ENCODE measurements around the gene DHX35.

Gene DHX35

DNA sequence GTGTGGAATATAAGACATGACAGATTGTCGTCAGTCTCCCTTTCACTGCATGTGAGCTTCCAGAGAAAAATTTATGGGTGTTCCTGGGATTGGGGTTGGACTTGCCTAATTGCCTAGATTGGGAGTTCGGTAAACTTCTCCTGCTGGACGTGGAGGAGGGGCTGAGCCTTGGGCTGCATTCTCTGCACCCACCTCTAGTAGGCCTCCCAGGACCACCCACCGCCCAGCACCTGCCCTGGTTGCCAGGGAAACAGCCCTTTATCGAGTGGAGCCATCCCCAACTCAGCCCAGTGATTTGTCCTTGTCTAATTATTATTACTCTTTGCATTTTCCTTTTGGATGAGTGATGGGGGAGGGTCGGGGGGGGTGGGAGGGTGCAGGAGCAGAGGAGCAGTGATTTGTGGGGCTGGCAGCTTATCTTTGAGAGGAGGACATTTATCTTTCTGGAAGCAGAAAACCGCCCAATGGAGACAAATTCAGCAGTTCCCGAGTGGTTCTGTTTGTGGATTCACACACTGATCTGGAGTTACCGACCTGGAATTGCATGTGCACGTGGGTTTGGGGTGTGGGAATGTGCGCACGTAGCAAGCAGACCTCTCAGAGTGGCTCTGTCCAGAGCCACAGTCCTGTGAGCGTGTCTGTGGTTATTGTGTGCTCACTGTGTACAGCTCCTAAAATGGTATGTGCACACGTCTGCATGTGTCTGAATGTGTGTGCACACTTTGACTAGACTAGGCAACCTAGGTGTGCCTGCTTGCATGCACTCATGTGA is 104.5 kb downstream of the DHX35 start:
- TF ChIP-seq, protein P1, sequence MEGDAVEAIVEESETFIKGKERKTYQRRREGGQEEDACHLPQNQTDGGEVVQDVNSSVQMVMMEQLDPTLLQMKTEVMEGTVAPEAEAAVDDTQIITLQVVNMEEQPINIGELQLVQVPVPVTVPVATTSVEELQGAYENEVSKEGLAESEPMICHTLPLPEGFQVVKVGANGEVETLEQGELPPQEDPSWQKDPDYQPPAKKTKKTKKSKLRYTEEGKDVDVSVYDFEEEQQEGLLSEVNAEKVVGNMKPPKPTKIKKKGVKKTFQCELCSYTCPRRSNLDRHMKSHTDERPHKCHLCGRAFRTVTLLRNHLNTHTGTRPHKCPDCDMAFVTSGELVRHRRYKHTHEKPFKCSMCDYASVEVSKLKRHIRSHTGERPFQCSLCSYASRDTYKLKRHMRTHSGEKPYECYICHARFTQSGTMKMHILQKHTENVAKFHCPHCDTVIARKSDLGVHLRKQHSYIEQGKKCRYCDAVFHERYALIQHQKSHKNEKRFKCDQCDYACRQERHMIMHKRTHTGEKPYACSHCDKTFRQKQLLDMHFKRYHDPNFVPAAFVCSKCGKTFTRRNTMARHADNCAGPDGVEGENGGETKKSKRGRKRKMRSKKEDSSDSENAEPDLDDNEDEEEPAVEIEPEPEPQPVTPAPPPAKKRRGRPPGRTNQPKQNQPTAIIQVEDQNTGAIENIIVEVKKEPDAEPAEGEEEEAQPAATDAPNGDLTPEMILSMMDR (IDR thresholded peaks at IDR 0.05; ENCODE audit: borderline replicate concordance, control extremely low read depth, extremely low read depth, insufficient read depth, missing control alignments): no peak
- in situ Hi-C loops (cut with MboI; ENCODE audit: low sequenced_read_pairs, unreplicated experiment): no loop called here
- DNase-seq (ENCODE audit: low spot score): no peak

DNA sequence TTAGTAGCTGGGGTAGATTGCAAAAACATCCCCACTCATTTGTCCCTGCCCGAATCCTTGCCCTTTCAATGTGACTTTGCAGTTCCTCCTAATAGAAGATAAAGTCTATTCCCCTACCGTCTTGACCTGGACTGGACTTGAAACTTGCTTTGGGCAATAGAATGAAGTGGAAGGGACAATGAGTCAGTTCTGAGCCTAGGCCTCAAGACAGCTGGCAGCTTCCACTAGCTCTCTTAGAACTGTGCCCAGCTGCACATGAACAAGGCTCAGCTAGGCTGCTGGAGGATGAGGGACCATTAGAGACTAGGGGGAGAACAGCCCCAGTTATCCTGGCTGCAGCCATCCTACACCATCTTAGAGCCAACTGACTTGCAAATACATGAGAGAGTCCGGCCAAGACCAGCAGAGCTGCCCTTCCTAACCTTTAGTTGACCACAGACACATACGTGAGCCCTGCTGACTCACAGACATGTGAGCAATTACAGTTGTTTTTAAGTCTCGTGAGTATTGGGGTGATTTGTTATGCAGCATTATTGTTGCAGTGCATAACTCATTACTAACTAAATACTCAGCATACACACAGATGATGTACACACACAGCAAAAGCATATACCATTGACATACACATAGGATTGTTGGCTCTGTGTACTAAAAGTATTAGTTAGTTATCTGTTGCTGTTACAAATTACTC is 105.5 kb downstream of the DHX35 start:
- TF ChIP-seq, protein P1 (IDR thresholded peaks at IDR 0.05; ENCODE audit: borderline replicate concordance, control extremely low read depth, extremely low read depth, insufficient read depth, missing control alignments): no peak
- in situ Hi-C loops (cut with MboI; ENCODE audit: low sequenced_read_pairs, unreplicated experiment): no loop called here
- no peak for DNase-seq (ENCODE audit: low spot score)

DNA sequence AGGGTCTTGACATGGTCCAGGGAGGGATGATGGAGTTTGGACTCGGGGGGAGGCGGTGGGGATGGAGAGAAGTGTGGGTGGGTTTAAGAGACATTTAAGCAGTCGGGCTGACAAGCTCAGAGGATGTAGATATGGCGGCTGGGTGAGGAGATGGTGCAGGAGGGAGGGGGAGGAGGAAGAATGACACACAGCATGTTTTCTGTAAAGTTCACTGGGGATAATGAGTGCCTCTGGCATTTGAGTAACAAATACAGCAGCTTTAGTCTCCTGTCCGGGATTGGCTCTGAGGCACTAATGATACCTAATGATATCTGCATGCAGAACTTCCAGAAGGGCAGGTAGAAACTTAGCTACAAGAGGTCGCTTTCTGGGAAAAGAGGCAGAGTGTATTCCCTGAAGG is 107.8 kb downstream of the DHX35 start:
- in situ Hi-C loops (cut with MboI; ENCODE audit: low sequenced_read_pairs, unreplicated experiment): no loop called here
- no peak for DNase-seq (ENCODE audit: low spot score)
- TF ChIP-seq, protein P1 (IDR thresholded peaks at IDR 0.05; ENCODE audit: borderline replicate concordance, control extremely low read depth, extremely low read depth, insufficient read depth, missing control alignments): no peak

DNA sequence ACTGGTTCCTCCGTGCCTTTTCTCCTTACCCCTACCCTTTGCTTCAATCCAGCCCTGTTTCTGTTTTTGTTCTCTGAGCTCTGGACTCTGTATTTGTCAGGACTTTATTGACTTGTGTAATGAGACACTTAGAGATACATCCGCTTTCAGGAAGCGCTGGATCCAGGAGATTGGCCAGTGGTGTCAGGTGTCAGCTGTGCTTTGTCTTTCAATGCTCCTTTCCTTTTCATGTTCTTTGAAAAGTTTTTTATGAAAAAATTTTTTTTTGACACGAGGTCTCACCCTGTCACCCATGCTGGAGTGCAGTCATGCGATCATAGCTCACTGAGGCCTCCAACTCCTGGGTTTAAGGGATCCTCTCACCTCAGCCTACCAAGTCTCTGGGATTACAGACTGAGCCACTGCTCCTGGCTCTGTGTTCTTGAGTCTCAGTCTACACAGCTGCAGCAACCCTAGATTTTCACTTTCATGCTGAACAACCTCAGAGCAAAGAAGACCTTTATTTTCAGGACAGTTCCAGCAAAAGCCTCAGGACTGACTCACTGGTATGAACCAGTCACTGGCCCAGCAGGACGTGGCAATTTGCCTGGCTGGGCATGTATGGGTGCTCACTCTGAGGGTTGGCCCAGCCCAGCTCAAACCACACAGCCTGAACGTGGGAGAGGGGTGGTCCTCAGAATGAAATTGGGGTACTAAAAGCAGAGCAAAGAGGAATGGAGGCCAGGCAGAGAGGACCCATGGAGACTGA is 108.5 kb downstream of the DHX35 start:
- DNase-seq (ENCODE audit: low spot score): no peak
- in situ Hi-C loops (cut with MboI; ENCODE audit: low sequenced_read_pairs, unreplicated experiment): no loop called here
- TF ChIP-seq, protein P1 (IDR thresholded peaks at IDR 0.05; ENCODE audit: borderline replicate concordance, control extremely low read depth, extremely low read depth, insufficient read depth, missing control alignments): no peak

DNA sequence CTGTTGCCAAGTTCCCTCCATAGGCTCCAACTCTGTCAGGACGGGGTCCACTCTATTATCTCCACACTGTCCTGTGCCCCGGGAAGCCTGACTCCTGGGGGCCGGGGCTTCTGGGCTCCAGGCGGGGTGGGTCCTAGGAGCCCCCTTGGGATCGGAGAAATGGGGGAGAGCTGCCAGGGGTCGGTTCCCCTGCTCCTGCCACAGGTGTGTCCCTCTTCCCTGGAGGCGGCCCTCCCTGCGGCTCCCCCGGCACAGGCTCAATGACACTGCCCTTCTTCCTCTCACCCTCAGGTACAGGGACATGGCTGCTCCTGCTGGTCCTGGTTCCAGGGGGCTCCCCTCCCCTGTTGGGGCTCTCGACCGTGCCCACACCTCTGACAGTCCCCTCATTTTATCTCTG is 110.0 kb downstream of the DHX35 start:
- in situ Hi-C loops (cut with MboI; ENCODE audit: low sequenced_read_pairs, unreplicated experiment): no loop called here
- TF ChIP-seq, protein P1 (IDR thresholded peaks at IDR 0.05; ENCODE audit: borderline replicate concordance, control extremely low read depth, extremely low read depth, insufficient read depth, missing control alignments): no peak
- DNase-seq (ENCODE audit: low spot score): no peak

DNA sequence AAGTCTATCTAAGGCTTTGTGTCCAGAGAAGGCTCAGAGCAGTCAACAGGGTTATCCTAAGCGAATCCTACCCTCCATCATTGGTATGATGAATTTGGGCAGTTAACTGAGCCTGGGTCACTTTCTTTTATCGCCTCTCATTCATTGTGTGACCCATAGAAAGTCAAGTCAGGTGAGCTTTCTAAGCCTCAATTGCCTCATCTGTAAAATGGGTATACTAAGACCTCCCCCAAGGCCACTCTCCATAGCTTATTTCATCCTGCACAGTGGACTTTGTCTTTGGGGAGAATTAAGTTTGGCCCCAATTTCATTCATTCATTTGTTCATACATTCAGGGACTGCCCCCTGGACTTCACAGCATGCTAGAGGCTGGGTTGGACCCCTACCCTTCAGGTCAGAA is 110.5 kb downstream of the DHX35 start:
- TF ChIP-seq, protein P1 (IDR thresholded peaks at IDR 0.05; ENCODE audit: borderline replicate concordance, control extremely low read depth, extremely low read depth, insufficient read depth, missing control alignments): no peak
- DNase-seq (ENCODE audit: low spot score): no peak
- in situ Hi-C loops (cut with MboI; ENCODE audit: low sequenced_read_pairs, unreplicated experiment): no loop called here

All from GM13976 (cell line).